SJSA1 (cell line): ENCODE measurements around the gene ZDHHC14. TPM values are rescaled to one million over a fixed set of nuclear protein-coding genes. Genes with fewer than 3 reads are reported as not detected.

Experiments
- DNase-seq, 2 experiments: peaks; one replicate each; pipeline ENCODE4 v3.0.0-alpha.2; 2015 to 2020; ENCODE audit warnings: low spot score in 2 of 2, low read depth in 1 of 2
- H3K27ac ChIP-seq: fragments of 250-450 bp; sonication (Bioruptor Pico); 2 replicates; pipeline ENCODE4 v1.5.1; 2020; ENCODE audit warnings: mild to moderate bottlenecking, moderate library complexity
- H3K27me3 ChIP-seq: fragments of 250-450 bp; sonication (Bioruptor Pico); replicated peaks from 2 replicates; pipeline ENCODE4 v1.5.1; 2020; ENCODE audit warnings: mild to moderate bottlenecking, moderate library complexity
- H3K36me3 ChIP-seq: fragments of 250-450 bp; sonication (Bioruptor Pico); 2 replicates; pipeline ENCODE4 v1.5.1; 2020; ENCODE audit warnings: mild to moderate bottlenecking
- H3K4me1 ChIP-seq: fragments of 250-450 bp; sonication (Bioruptor Pico); replicated peaks from 2 replicates; pipeline ENCODE4 v1.6.1; 2021; ENCODE audit warnings: mild to moderate bottlenecking
- H3K4me3 ChIP-seq: fragments of 250-450 bp; sonication (Bioruptor Pico); 2 replicates; pipeline ENCODE4 v1.5.1; 2020; ENCODE audit warnings: mild to moderate bottlenecking
- H3K9me3 ChIP-seq: fragments of 250-450 bp; sonication (Bioruptor Pico); replicated peaks from 2 replicates; pipeline ENCODE4 v1.5.1; 2020; ENCODE audit warnings: mild to moderate bottlenecking
- total RNA-seq: library from RNA; depleted of rRNA; stranded (reverse); fragments of >200 nt; shearing (Covaris generic); gene quantifications from 2 replicates; pipeline ENCODE4 v1.2.3, GENCODE V29; 2014

Gene ZDHHC14
- total RNA-seq, 1 experiment from 2014 or later = 8.4 TPM

GRCh38 chr6:157514659-157515496, 133.9 kb downstream of the ZDHHC14 start:
- H3K4me1 ChIP-seq = peaks cover 66% of the 10 kb centered on the region
- H3K27ac ChIP-seq = no peak overlapping the region
- H3K36me3 ChIP-seq = no peaks in the 10 kb centered on the region
- no peaks in the 10 kb centered on the region for H3K9me3 ChIP-seq
- no peaks in the 10 kb centered on the region for H3K27me3 ChIP-seq
- H3K4me3 ChIP-seq = no peak overlapping the region
- DNase-seq = peak; percentile 55 to 78

- no peaks in the 10 kb centered on the region for H3K9me3 ChIP-seq
- DNase-seq = no peak
- no peaks in the 10 kb centered on the region for H3K27me3 ChIP-seq
- no peak overlapping the region for H3K4me3 ChIP-seq
- H3K36me3 ChIP-seq = no peaks in the 10 kb centered on the region
- H3K4me1 ChIP-seq = peaks cover 77% of the 10 kb centered on the region
- H3K27ac ChIP-seq = no peak overlapping the region
Measured at GRCh38 chr6:157516319-157517026, 135.5 kb downstream of the ZDHHC14 start.

GRCh38 chr6:157517601-157518359, 136.8 kb downstream of the ZDHHC14 start:
- Histone ChIP-seq H3K36me3 (no peaks in the 10 kb centered on the region), H3K27ac (peak overlapping the region; percentile 88), H3K9me3 (no peaks in the 10 kb centered on the region), H3K4me3 (no peak overlapping the region), H3K4me1 (peaks cover 74% of the 10 kb centered on the region), H3K27me3 (no peaks in the 10 kb centered on the region)
- DNase-seq = peak; percentile 62 to 84

- peak overlapping the region; percentile 88 for H3K27ac ChIP-seq
- H3K27me3 ChIP-seq = no peaks in the 10 kb centered on the region
- peak; percentile 94 to 95 for DNase-seq
- no peaks in the 10 kb centered on the region for H3K36me3 ChIP-seq
- no peaks in the 10 kb centered on the region for H3K9me3 ChIP-seq
- no peak overlapping the region for H3K4me3 ChIP-seq
- peaks cover 67% of the 10 kb centered on the region for H3K4me1 ChIP-seq
Measured at GRCh38 chr6:157518397-157519250, 137.6 kb downstream of the ZDHHC14 start.

GRCh38 chr6:157519255-157520116, 138.5 kb downstream of the ZDHHC14 start:
- H3K27me3 ChIP-seq = no peaks in the 10 kb centered on the region
- no peaks in the 10 kb centered on the region for H3K36me3 ChIP-seq
- peak; percentile 56 to 79 for DNase-seq
- H3K27ac ChIP-seq = peak overlapping the region; percentile 88
- no peak overlapping the region for H3K4me3 ChIP-seq
- H3K9me3 ChIP-seq = no peaks in the 10 kb centered on the region
- peaks cover 67% of the 10 kb centered on the region for H3K4me1 ChIP-seq

- H3K4me1 ChIP-seq = peaks cover 61% of the 10 kb centered on the region
- H3K27ac ChIP-seq = peak overlapping the region; percentile 88
- DNase-seq = no peak
- no peak overlapping the region for H3K4me3 ChIP-seq
- no peaks in the 10 kb centered on the region for H3K27me3 ChIP-seq
- no peaks in the 10 kb centered on the region for H3K9me3 ChIP-seq
- no peaks in the 10 kb centered on the region for H3K36me3 ChIP-seq
Measured at GRCh38 chr6:157520117-157520406, 139.1 kb downstream of the ZDHHC14 start.

GRCh38 chr6:157520596-157521361, 139.8 kb downstream of the ZDHHC14 start:
- H3K4me3 ChIP-seq = no peak overlapping the region
- no peaks in the 10 kb centered on the region for H3K36me3 ChIP-seq
- H3K27ac ChIP-seq = peak overlapping the region; percentile 88
- H3K27me3 ChIP-seq = no peaks in the 10 kb centered on the region
- peaks cover 54% of the 10 kb centered on the region for H3K4me1 ChIP-seq
- no peak for DNase-seq
- H3K9me3 ChIP-seq = no peaks in the 10 kb centered on the region

- peaks cover 47% of the 10 kb centered on the region for H3K4me1 ChIP-seq
- H3K4me3 ChIP-seq = no peak overlapping the region
- H3K36me3 ChIP-seq = no peaks in the 10 kb centered on the region
- no peaks in the 10 kb centered on the region for H3K27me3 ChIP-seq
- H3K9me3 ChIP-seq = no peaks in the 10 kb centered on the region
- no peak overlapping the region for H3K27ac ChIP-seq
- no peak for DNase-seq
Measured at GRCh38 chr6:157521362-157522335, 140.7 kb downstream of the ZDHHC14 start.

GRCh38 chr6:157522472-157522871, 141.5 kb downstream of the ZDHHC14 start:
- no peak overlapping the region for H3K27ac ChIP-seq
- H3K9me3 ChIP-seq = no peaks in the 10 kb centered on the region

GRCh38 chr6:157524735-157525134, 143.7 kb downstream of the ZDHHC14 start:
- H3K36me3 ChIP-seq = no peaks in the 10 kb centered on the region
- no peak for DNase-seq
- H3K9me3 ChIP-seq = no peaks in the 10 kb centered on the region
- peaks cover 29% of the 10 kb centered on the region for H3K4me1 ChIP-seq
- H3K27ac ChIP-seq = no peak overlapping the region
- no peaks in the 10 kb centered on the region for H3K27me3 ChIP-seq
- no peak overlapping the region for H3K4me3 ChIP-seq

More at GRCh38 chr6:157522472-157522871, 141.5 kb downstream of the ZDHHC14 start:
- DNase-seq = no peak
- Histone ChIP-seq H3K4me3 (no peak overlapping the region), H3K4me1 (peaks cover 39% of the 10 kb centered on the region), H3K27me3 (no peaks in the 10 kb centered on the region), H3K36me3 (no peaks in the 10 kb centered on the region)

GRCh38 chr6:157525292-157525889, 144.4 kb downstream of the ZDHHC14 start:
- no peaks in the 10 kb centered on the region for H3K27me3 ChIP-seq
- H3K36me3 ChIP-seq = no peaks in the 10 kb centered on the region
- no peak for DNase-seq
- H3K9me3 ChIP-seq = no peaks in the 10 kb centered on the region
- no peak overlapping the region for H3K4me3 ChIP-seq
- peaks cover 29% of the 10 kb centered on the region for H3K4me1 ChIP-seq
- H3K27ac ChIP-seq = no peak overlapping the region
